GM11168 (cell line): ENCODE measurements around the gene DAZAP2.
"Not testable (repeated sequence)": the region's sequence is repeated elsewhere in the genome, so short reads cannot be mapped to it uniquely, and the experiment has no call there.

ENCODE experiments used
- in situ Hi-C: fragments of 300-500 bp; cut with MboI; formaldehyde crosslinking; loops from one replicate; pipeline ENCODE4 v1.12.0; 2022; ENCODE audit warnings: low sequenced_read_pairs; ENCODE audit not compliant: unreplicated experiment

Gene DAZAP2

GRCh38 chr12:51216642-51217041 lies 22.0 kb upstream of the DAZAP2 start:
- in situ Hi-C loops = no loop called here

DNA sequence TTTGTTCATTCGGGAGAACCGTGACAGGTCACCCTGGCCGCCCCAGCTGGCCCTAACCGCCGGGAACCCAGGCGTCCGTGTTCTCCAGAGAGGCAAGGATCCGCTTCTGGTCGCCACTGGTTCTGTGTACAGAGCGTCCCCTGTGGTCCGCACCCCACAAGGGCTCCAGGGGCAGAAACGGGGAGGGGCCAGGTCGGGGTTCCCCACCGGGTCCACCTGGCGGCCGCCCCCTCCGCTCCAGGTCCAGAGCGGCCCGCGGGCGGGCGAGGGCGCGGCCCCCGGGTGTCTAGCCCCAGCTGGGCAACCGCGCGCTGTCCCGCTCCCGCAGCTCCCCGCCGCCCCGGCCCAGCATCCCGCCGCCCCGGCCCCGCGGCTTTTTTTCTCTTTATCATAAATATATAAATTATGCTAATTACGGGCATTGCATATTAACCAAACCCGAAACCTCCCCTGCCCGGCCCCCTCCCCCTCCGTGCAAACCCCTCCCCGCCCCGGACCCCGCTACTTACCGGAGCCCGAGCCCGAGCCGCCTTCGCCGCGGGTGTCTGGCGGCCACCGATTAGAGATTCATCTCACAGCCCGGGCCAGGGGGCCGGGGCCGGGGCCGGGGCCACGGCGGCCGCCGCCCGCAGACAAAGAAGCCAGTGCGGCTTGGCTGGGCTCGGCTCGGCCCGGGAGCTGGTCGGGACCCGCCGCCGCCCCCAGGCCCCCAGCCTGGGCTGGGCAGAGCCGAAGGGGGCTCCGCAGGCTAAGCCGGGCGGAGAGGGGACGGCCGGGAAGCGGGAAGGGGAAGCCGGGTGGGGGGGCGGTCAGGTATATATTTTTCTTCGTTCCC lies 21.3 kb upstream of the DAZAP2 start:
- in situ Hi-C loops = no loop called here

DNA sequence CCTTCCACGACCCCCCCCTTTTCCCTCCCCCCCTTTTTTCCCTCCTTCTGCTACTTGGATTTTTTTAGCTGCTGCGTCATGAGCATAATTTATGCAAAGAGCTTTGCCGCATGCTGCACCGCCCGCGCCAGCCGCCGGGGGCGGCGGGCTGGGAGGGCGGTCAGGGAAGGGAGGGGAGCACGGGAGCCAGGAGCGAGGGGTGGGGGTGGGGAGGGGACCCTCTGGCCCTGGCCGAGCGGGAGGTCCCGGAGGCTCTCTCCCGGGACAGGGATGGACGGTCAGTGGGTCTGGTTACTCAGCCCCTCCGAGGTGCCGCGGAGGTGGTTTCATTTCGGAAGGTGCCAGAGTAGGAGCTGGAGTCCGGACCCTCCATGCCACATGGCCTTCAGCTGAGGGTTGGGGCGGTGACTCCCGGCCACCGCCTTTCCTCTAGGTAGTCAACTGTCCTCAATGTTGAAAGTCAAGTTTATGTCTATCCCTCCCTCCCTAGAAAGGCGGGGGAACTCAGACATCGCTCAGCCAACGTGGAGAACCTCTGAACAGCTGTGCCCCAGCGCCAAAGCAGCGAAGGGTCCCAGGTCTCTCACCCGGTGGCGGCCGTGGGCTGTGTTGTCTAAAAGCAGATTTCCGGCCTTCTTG lies 20.5 kb upstream of the DAZAP2 start, which contains the start of gene POU6F1:
Gene POU6F1, minus strand, starts transcription at position 95 of the 639 bp plus-strand sequence. CDS start 11,226 bp downstream, outside the sequence.
- in situ Hi-C loops = no loop called here

GRCh38 chr12:51218607-51219161 lies 19.9 kb upstream of the DAZAP2 start:
- in situ Hi-C loops = no loop called here

- in situ Hi-C loops = no loop called here
Measured at GRCh38 chr12:51219322-51219721, 19.3 kb upstream of the DAZAP2 start.

- in situ Hi-C loops = not testable (repeated sequence)
Measured at GRCh38 chr12:51219857-51220256, 18.8 kb upstream of the DAZAP2 start.

- in situ Hi-C loops = no loop called here
Measured at GRCh38 chr12:51222461-51222860, 16.2 kb upstream of the DAZAP2 start.

DNA sequence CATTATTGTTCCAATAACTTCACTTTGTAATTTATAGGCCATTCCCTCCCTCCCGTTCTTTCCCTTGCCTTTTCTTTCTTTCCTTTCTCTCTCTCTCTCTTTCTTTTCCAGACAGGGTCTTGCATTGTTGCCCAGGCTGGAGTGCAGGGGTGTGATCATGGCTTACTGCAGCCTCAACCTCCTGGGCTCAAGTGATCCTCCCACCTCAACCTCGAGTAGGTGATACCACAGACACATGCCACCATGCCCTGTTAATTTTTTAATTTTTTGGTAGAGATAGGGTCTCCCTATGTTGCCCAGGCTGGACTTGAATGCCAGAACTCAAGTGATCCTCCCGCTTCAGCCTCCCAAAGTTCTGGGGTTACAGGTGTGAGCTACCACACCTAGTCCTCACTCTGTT lies 14.0 kb upstream of the DAZAP2 start:
- in situ Hi-C loops = no loop called here

DNA sequence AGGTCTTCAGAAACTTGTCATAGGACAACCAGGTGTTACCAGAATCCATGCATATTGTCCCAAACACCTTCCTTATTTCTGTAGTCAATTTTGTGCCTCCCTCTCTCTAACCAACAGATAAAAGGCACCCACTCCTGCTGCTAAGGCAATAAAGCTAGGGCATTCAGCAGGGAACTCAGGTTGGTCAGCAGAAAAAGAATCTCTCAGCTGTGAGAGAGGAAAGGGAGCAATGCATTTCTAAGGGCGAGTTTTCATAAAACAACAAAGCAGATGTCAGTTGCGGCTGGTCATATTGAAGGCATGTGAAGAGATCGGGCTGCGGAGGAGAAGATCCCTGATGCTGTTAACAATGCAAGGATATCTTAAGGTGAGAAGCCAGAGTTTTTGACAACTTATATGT lies 13.4 kb upstream of the DAZAP2 start:
- in situ Hi-C loops = no loop called here

DNA sequence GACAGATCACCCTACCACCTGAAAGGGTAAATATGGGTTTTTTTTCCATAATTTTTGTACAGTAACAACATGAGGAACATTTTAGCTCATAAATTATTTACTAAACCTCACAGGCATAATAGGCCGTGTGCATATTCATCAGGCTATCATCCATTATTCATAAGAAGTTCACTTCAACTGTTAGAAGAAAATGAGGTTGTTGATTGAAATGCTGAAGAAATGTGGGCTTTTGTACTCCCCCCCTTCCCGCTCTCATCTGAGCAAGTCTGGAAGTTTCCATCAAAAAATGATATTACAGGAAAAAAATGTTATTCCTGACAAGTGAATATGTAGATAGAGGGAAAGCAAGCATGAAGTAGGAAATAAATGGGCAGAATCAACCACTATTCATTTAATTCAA lies 12.9 kb upstream of the DAZAP2 start:
- in situ Hi-C loops = no loop called here

GRCh38 chr12:51227112-51227511 lies 11.5 kb upstream of the DAZAP2 start:
- in situ Hi-C loops = not testable (repeated sequence)

- in situ Hi-C loops = no loop called here
Measured at GRCh38 chr12:51227962-51228361, 10.7 kb upstream of the DAZAP2 start.

DNA sequence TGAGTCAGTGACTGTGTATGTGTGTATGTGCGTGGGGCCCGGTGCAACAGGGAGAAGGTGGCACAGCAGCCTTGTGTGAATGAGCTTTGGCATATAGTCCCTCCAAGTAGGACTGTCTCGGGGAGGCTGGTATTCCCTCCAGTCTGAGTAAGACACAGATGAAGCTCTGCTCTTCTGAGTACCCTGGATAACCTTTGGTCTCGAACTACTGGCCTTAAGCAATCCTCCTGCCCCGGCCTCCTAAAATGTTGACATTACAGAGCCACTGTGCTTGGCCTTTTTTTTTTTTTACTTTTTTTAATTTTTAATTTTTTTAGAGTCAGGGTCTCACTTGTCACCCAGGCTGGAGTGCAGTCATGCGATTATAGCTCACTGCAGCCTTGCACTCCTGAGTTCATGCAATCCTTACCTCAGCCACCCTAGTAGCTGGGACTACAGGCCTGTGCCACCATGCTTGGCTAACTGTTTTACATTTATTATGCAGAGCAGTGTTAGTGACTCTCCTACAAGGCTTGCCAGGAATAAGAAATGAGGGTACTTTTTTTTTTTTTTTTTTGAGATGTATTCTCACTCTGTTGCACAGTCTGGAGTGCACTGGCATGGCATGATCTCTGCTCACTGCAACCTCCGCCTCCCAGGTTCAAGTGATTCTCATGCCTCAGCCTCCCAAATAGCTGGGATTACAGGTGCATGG lies 9.4 kb upstream of the DAZAP2 start:
- in situ Hi-C loops = no loop called here

- in situ Hi-C loops = no loop called here
Measured at GRCh38 chr12:51232642-51233041, 6.0 kb upstream of the DAZAP2 start.

GRCh38 chr12:51234530-51234929 lies 4.1 kb upstream of the DAZAP2 start:
- in situ Hi-C loops = no loop called here

- in situ Hi-C loops = no loop called here
Measured at GRCh38 chr12:51238037-51238509, 553 bp upstream of the DAZAP2 start.

GRCh38 chr12:51240971-51241370 lies 2.3 kb downstream of the DAZAP2 start:
- in situ Hi-C loops = no loop called here

DNA sequence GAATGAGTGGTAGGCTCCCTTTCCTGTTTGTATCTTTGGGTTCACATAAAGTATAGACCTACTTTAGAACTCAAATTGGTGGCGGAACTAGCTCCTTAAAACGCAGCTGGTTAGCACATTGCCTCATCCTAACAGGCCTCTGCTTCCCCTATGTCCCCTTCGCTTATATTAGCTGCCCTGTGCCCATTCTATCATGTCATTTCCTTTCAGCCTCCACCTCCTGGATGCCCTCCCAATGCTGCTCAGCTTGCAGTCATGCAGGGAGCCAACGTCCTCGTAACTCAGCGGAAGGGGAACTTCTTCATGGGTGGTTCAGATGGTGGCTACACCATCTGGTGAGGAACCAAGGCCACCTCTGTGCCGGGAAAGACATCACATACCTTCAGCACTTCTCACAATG lies 3.5 kb downstream of the DAZAP2 start:
- in situ Hi-C loops = no loop called here

DNA sequence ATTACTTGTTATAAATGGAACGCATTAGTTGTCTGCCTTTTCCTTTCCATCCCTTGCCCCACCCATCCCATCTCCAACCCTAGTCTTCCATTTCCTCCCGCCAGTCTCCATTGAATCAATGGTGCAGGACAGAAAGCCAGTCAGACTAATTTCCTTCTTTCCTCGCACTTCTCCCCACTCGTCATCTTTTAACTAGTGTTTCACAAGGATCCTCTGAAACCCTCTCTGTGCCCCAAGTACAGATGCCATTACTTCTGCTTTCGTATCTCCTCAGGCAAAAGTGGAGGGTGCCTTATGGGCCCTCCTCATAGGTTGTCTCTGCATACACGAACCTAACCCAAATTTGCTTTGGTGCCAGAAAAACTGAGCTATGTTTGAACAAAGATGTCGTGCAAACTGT lies 4.2 kb downstream of the DAZAP2 start:
- in situ Hi-C loops = no loop called here

DNA sequence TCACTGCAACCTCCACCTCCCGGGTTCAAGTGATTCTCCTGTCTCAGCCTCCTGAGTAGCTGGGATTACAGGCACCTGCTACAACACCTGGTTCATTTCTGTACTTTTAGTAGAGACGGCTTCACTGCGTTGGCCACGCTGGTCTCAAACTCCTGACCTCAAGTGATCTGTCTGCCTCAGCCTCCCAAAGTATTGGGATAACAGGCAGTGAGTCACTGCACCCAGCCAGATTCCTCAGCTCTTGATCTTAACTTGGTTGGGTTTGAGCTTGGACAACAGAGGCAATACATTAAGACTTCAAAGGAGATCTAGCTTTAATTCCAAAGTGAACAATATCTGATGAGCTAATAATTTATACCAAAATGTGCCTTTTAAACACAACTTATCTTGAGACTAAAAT lies 5.6 kb downstream of the DAZAP2 start:
- in situ Hi-C loops = no loop called here
